K562 (cell line): Measurements from ENCODE around the gene ZCCHC14. TPM values are rescaled to one million over a fixed set of nuclear protein-coding genes. Genes with fewer than 3 reads are reported as not detected.

Source experiments
- ATAC-seq: fragments of 200-7000 bp; cut with Tn5 transposase; 3 replicates; pipeline ENCODE4 v1.9.1; 2020; ENCODE audit warnings: moderate library complexity
- BruUV-seq: library from RNA; stranded (reverse); fragments of 400-500 nt; replicated peaks from 2 replicates; lab custom pipeline; 2021; lab: Mats Ljungman, UMichigan
- CTCF ChIA-PET: fragments of 300-600 bp; formaldehyde crosslinking; extraction: SDS; loops from one replicate; lab custom pipeline; 2021; ENCODE audit warnings: low intra/inter-chr PET ratio; lab: Yijun Ruan, JAX
- POLR2A ChIA-PET: fragments of 300-600, 350-650 bp; sonication (Branson Sonifier 250); formaldehyde crosslinking; extraction: SDS; loops from one replicate; lab custom pipeline; 2021; ENCODE audit warnings: antibody characterized with exemption, inconsistent platforms; lab: Yijun Ruan, JAX
- DNase-seq, 4 experiments: peaks; one replicate each; pipeline versions ENCODE4 v3.0.0 to v3.0.0-alpha.2; 2011 to 2018; ENCODE audit warnings: low spot score in 3 of 4, mixed read lengths in 3 of 4; ENCODE audit errors: extremely low read depth in 1 of 4
- FAIRE-seq: peaks from 2 replicates; lab custom pipeline; 2011; peaks lifted over from hg19 to GRCh38; lab: Jason Lieb, UNC
- H2AFZ ChIP-seq: 2 replicates; pipeline ENCODE4 v1.6.0; 2011; ENCODE audit warnings: low read depth, low read length, control low read depth, inconsistent platforms
- H3K27ac ChIP-seq: fragments of 200-600 bp; 3 replicates; pipeline ENCODE4 v1.8.0; 2011; ENCODE audit warnings: low read depth, mild to moderate bottlenecking, control low read depth, inconsistent platforms, low read length, moderate library complexity, mixed read lengths; ENCODE audit errors: extremely low read depth
- H3K27me3 ChIP-seq, 2 experiments: fragments of 300-600 bp in 1 of 2; 2 replicates in 1 of 2; 3 replicates in 1 of 2; pipeline versions ENCODE4 v1.6.0 to v1.8.0; 2011; ENCODE audit warnings: inconsistent platforms in 2 of 2, low read length in 2 of 2, mild to moderate bottlenecking in 1 of 2, mixed read lengths in 1 of 2, moderate library complexity in 1 of 2; ENCODE audit not compliant: control insufficient read depth in 2 of 2, insufficient read depth in 2 of 2
- H3K36me3 ChIP-seq: fragments of 300-600 bp; 3 replicates; pipeline ENCODE4 v1.8.0; 2011; ENCODE audit warnings: mild to moderate bottlenecking, low read length, inconsistent platforms; ENCODE audit not compliant: control insufficient read depth, insufficient read depth
- H3K4me1 ChIP-seq, 2 experiments: fragments of 200-600 bp in 1 of 2; replicated peaks in 1 of 2; 2 replicates in 1 of 2; 3 replicates in 1 of 2; pipeline versions ENCODE4 v1.5.1 to v1.8.0; 2011; ENCODE audit warnings: inconsistent platforms in 2 of 2, low read length in 2 of 2, mild to moderate bottlenecking in 1 of 2, mixed read lengths in 1 of 2, moderate library complexity in 1 of 2; ENCODE audit not compliant: control insufficient read depth in 2 of 2, insufficient read depth in 2 of 2
- H3K4me2 ChIP-seq: 2 replicates; pipeline ENCODE4 v1.6.1; 2011; ENCODE audit warnings: low read length, control low read depth, inconsistent platforms, mixed read lengths; ENCODE audit not compliant: insufficient read depth
- H3K4me3 ChIP-seq: fragments of 200-600 bp; sonication (generic), shearing (Covaris generic); 2 replicates; pipeline ENCODE4 v1.5.1; 2016; ENCODE audit warnings: control low read depth, inconsistent platforms
- H3K79me2 ChIP-seq: fragments of 200-600 bp; 3 replicates; pipeline ENCODE4 v1.8.0; 2011; ENCODE audit warnings: low read length, inconsistent platforms; ENCODE audit not compliant: control insufficient read depth, insufficient read depth
- H3K9ac ChIP-seq, 2 experiments: 2 replicates each; pipeline versions ENCODE4 v1.6.0 to v1.6.1; 2011; ENCODE audit warnings: low read depth in 2 of 2, low read length in 2 of 2, control low read depth in 1 of 2, inconsistent platforms in 1 of 2, mild to moderate bottlenecking in 1 of 2, mixed read lengths in 1 of 2; ENCODE audit not compliant: insufficient read depth in 1 of 2
- H3K9me1 ChIP-seq: one replicate; pipeline ENCODE4 v1.6.0; 2011; ENCODE audit warnings: inconsistent platforms, mild to moderate bottlenecking, low read length, moderate library complexity; ENCODE audit not compliant: control insufficient read depth, insufficient read depth
- H3K9me3 ChIP-seq: replicated peaks from 2 replicates; pipeline ENCODE4 v1.5.1; 2011; ENCODE audit warnings: low read depth, low read length, inconsistent platforms; ENCODE audit not compliant: control insufficient read depth, insufficient read depth
- H4K20me1 ChIP-seq: replicated peaks from 2 replicates; pipeline ENCODE4 v1.6.1; 2011; ENCODE audit warnings: low read length, inconsistent platforms, mixed read lengths; ENCODE audit not compliant: control insufficient read depth, insufficient read depth
- HDAC2 ChIP-seq: fragments of 450-650 bp; IDR thresholded peaks from 2 replicates; pipeline ENCODE4 v1.6.1; 2016; ENCODE audit warnings: mild to moderate bottlenecking
- HMG20B ChIP-seq: fragments of 250-450 bp; sonication (Bioruptor Pico); IDR thresholded peaks from 2 replicates; pipeline ENCODE4 v1.5.0; 2021; ENCODE audit warnings: mild to moderate bottlenecking
- JUND ChIP-seq, 2 experiments: IDR thresholded peaks; 2 replicates in 1 of 2; 3 replicates in 1 of 2; pipeline ENCODE4 v1.6.1; 2011; ENCODE audit warnings: borderline replicate concordance in 2 of 2, low read depth in 2 of 2, low read length in 2 of 2, improper control_type of control experiment in 1 of 2, missing biosample characterization in 1 of 2, missing genetic modification characterization in 1 of 2, missing genetic modification reagents in 1 of 2
- MYC ChIP-seq, 2 experiments: fragments of 250-450 bp in 1 of 2; sonication (Bioruptor Pico) in 1 of 2; IDR thresholded peaks; 2 replicates each; pipeline versions ENCODE4 v1.5.1 to v1.6.1; 2012 to 2021; ENCODE audit warnings: low read depth in 2 of 2, borderline replicate concordance in 1 of 2, improper control_type of control experiment in 1 of 2, low read length in 1 of 2, mild to moderate bottlenecking in 1 of 2, moderate library complexity in 1 of 2
- NFATC3 ChIP-seq: fragments of 450-650 bp; IDR thresholded peaks from 2 replicates; pipeline ENCODE4 v1.6.1; 2017; ENCODE audit warnings: mild to moderate bottlenecking
- SRSF3 ChIP-seq: fragments of 200-400 bp; formaldehyde crosslinking; IDR thresholded peaks from 2 replicates; pipeline ENCODE4 v1.6.1; 2016; ENCODE audit warnings: mild to moderate bottlenecking, low read length, moderate library complexity; ENCODE audit not compliant: insufficient read depth
- SRSF9 ChIP-seq: fragments of 200-400 bp; formaldehyde crosslinking; IDR thresholded peaks from 2 replicates; pipeline ENCODE4 v1.6.1; 2017; ENCODE audit warnings: low read depth, low read length, borderline replicate concordance
- ZNF174 ChIP-seq: fragments of 250-450 bp; sonication (Bioruptor Pico); IDR thresholded peaks from 2 replicates; pipeline ENCODE4 v1.4.0; 2020; ENCODE audit warnings: mild to moderate bottlenecking
- ZNF695 ChIP-seq: fragments of 450-650 bp; formaldehyde crosslinking; IDR thresholded peaks from 2 replicates; pipeline ENCODE4 v1.4.0; 2020; ENCODE audit warnings: mild to moderate bottlenecking, moderate library complexity
- WGBS: fragments of 100-300 bp; shearing (Covaris generic); methylation state at CpG from one replicate; pipeline ENCODE4 v1.1.6; 2016; ENCODE audit warnings: low coverage, mixed read lengths; ENCODE audit not compliant: insufficient coverage; ENCODE audit errors: missing lambda C conversion rate; 5-methylcytosine and 5-hydroxymethylcytosine counted together
- in situ Hi-C: fragments of 300-500 bp; cut with MboI; formaldehyde crosslinking; loops from 4 replicates; pipeline ENCODE4 v1.15.0; 2018; ENCODE audit warnings: inconsistent platforms, mixed read lengths
- intact Hi-C: fragments of 100-400 bp; cut with micrococcal nuclease; formaldehyde crosslinking; loops from 2 replicates; pipeline ENCODE4 v1.14.2; 2022
- polyA plus RNA-seq, 8 experiments: library from polyadenylated mRNA; depleted of rRNA in 4 of 8; stranded (reverse) in 5 of 8; unstranded in 3 of 8; fragments of >200 nt; fragmentation: Nextera tagmentation in 2 of 8; fragmentation: Illumina TruSeq in 1 of 8; extraction: Ambion mirVana in 2 of 8; extraction: Trizol in 1 of 8; gene quantifications; 2 replicates each; pipeline versions ENCODE4 v1.2.1 to v1.2.3, GENCODE V29; 2011 to 2014; ENCODE audit warnings: inconsistent platforms in 1 of 8, missing spikeins in 1 of 8
- total RNA-seq, 7 experiments: library from RNA; depleted of rRNA in 6 of 7; stranded (reverse); fragments of >200 nt in 6 of 7; fragmentation: Illumina TruSeq in 2 of 7; extraction: Trizol in 2 of 7; gene quantifications; 2 replicates each; pipeline versions ENCODE4 v1.2.1 to v1.2.3, GENCODE V29; 2011 to 2021; ENCODE audit warnings: low replicate concordance in 1 of 7
- TF ChIP-seq, protein P1 (sequence below): fragments of 250-450 bp; sonication (Bioruptor Pico); IDR thresholded peaks from 2 replicates; pipeline ENCODE4 v1.4.0; 2020; ENCODE audit warnings: mild to moderate bottlenecking
- TF ChIP-seq, protein P2 (sequence below): IDR thresholded peaks from 2 replicates; pipeline ENCODE4 v1.6.1; 2011; ENCODE audit warnings: borderline replicate concordance, low read depth, mild to moderate bottlenecking, moderate library complexity, low read length; ENCODE audit not compliant: insufficient read depth, poor library complexity, severe bottlenecking
- TF ChIP-seq, protein P3 (sequence below): fragments of 250-450 bp; sonication (Bioruptor Pico); IDR thresholded peaks from 2 replicates; pipeline ENCODE4 v1.8.0; 2022; ENCODE audit warnings: moderate library complexity, mild to moderate bottlenecking, inconsistent platforms

ZCCHC14 gene
- total and polyA plus RNA-seq, 9 of the 15 experiments (the other 6 are each of a cell fraction or from before 2014, with no cell fraction given) = 1.5 to 12.4 (median 2.9) TPM

DNA sequence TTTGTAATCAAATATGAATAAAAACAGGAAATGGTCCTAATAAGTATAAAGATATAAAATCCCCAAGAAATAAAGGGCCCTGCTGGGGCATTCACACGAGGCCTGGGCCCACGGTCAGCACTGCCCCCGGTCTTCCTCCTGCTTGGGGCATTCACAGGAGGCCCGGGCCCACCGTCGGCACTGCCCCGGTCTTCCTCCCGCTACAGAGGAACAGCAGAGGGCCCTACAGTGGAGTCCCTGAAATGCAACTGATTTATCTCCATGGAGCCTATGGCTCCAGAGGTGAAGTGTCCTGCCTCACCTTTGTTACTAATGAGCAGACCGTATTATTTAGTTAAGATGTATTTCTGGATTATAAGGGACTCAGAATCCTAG, 54.2 kb downstream of the ZCCHC14 start:
- DNase-seq (no peak), FAIRE-seq (no peak), ATAC-seq (no peak)
- H3K79me2 ChIP-seq = no peaks in the 10 kb centered on the region
- TF ChIP-seq, protein P1, sequence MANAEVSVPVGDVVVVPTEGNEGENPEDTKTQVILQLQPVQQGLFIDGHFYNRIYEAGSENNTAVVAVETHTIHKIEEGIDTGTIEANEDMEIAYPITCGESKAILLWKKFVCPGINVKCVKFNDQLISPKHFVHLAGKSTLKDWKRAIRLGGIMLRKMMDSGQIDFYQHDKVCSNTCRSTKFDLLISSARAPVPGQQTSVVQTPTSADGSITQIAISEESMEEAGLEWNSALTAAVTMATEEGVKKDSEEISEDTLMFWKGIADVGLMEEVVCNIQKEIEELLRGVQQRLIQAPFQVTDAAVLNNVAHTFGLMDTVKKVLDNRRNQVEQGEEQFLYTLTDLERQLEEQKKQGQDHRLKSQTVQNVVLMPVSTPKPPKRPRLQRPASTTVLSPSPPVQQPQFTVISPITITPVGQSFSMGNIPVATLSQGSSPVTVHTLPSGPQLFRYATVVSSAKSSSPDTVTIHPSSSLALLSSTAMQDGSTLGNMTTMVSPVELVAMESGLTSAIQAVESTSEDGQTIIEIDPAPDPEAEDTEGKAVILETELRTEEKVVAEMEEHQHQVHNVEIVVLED (CRISPR knock-in tag) = no peak
- no peak for TF ChIP-seq NFATC3
- TF ChIP-seq ZNF695 (CRISPR knock-in tag) = no peak
- no peak for TF ChIP-seq HDAC2
- no peak for TF ChIP-seq SRSF9
- TF ChIP-seq HMG20B (CRISPR knock-in tag) = no peak
- no peak for TF ChIP-seq ZNF174 (CRISPR knock-in tag)
- no peak for TF ChIP-seq JUND (IDR thresholded peaks at IDR 0.05; ENCODE audit: borderline replicate concordance, low read depth, low read length)
- no peak for TF ChIP-seq JUND (tag; IDR thresholded peaks at IDR 0.05; ENCODE audit: borderline replicate concordance, low read depth, low read length)
- TF ChIP-seq, protein P2, sequence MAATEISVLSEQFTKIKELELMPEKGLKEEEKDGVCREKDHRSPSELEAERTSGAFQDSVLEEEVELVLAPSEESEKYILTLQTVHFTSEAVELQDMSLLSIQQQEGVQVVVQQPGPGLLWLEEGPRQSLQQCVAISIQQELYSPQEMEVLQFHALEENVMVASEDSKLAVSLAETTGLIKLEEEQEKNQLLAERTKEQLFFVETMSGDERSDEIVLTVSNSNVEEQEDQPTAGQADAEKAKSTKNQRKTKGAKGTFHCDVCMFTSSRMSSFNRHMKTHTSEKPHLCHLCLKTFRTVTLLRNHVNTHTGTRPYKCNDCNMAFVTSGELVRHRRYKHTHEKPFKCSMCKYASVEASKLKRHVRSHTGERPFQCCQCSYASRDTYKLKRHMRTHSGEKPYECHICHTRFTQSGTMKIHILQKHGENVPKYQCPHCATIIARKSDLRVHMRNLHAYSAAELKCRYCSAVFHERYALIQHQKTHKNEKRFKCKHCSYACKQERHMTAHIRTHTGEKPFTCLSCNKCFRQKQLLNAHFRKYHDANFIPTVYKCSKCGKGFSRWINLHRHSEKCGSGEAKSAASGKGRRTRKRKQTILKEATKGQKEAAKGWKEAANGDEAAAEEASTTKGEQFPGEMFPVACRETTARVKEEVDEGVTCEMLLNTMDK = no peak
- TF ChIP-seq, protein P3, sequence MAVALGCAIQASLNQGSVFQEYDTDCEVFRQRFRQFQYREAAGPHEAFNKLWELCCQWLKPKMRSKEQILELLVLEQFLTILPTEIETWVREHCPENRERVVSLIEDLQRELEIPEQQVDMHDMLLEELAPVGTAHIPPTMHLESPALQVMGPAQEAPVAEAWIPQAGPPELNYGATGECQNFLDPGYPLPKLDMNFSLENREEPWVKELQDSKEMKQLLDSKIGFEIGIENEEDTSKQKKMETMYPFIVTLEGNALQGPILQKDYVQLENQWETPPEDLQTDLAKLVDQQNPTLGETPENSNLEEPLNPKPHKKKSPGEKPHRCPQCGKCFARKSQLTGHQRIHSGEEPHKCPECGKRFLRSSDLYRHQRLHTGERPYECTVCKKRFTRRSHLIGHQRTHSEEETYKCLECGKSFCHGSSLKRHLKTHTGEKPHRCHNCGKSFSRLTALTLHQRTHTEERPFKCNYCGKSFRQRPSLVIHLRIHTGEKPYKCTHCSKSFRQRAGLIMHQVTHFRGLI (CRISPR knock-in tag) = no peak
- no peak for TF ChIP-seq SRSF3
- no peak for TF ChIP-seq MYC (IDR thresholded peaks at IDR 0.05; ENCODE audit: low read depth, low read length)
- TF ChIP-seq MYC (CRISPR knock-in tag; IDR thresholded peaks at IDR 0.05; ENCODE audit: borderline replicate concordance, low read depth) = no peak
- POLR2A ChIA-PET = interaction anchor here (1.3 kb wide), 1 partner anchor 11 kb away, joined by 4 read pairs; no protein-coding TSS in a partner anchor
- intact Hi-C loops = no loop called here
- BruUV-seq = no TSS peak
- H3K9ac ChIP-seq = no peak overlapping the region
- H3K4me1 ChIP-seq = peaks cover 0 to 15% of the 10 kb centered on the region in 2 experiments; a peak in 1 of 5 replicates
- no peaks in the 10 kb centered on the region for H3K9me1 ChIP-seq
- WGBS = 64% methylated on average over 9 of the region's 9 CpGs
- H3K36me3 ChIP-seq = no peaks in the 10 kb centered on the region
- no peak overlapping the region for H3K4me2 ChIP-seq
- H3K9me3 ChIP-seq = no peaks in the 10 kb centered on the region
- H2AFZ ChIP-seq = no peak overlapping the region
- no peak overlapping the region for H3K27ac ChIP-seq
- CTCF ChIA-PET = no interaction called here
- in situ Hi-C loops = no loop called here
- H3K27me3 ChIP-seq = no peaks in the 10 kb centered on the region
- peaks cover 8% of the 10 kb centered on the region; the same call in 1 of the 2 replicates for H4K20me1 ChIP-seq
- no peak overlapping the region for H3K4me3 ChIP-seq
